Measurements from ENCODE around the gene SHPK.

DNA sequence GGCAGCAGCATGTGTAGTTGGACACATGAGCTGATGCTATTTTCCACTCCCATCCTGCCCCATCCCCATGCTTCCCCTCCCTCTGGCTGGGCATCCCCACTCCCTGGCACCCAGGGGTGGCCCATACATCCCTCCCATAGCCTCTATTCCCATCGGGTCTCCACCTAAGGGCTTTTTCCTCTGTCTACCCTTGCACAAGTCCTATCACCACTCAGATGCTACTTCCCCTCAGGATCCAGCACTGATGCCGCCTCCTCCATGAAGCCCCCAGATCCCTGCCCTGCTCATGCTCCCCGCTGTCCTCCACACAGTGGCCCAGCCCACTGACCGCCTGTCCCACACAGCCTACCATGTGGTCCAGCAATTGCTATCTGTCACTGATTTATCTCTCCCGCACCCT lies 42.7 kb downstream of the SHPK start:
- TF ChIP-seq ZNF530 (tag by site-specific recombination; IDR thresholded peaks at IDR 0.05; ENCODE audit: low read depth) (no peak), ZBTB8A (tag by site-specific recombination; IDR thresholded peaks at IDR 0.05) (no peak), BCL11B (tag by site-specific recombination; IDR thresholded peaks at IDR 0.05; ENCODE audit: low read depth) (no peak), YY1 (tag by site-specific recombination; IDR thresholded peaks at IDR 0.05) (no peak), ZBTB7A (tag by site-specific recombination; IDR thresholded peaks at IDR 0.05; ENCODE audit: low read depth) (no peak)
- TF ChIP-seq, protein P1, sequence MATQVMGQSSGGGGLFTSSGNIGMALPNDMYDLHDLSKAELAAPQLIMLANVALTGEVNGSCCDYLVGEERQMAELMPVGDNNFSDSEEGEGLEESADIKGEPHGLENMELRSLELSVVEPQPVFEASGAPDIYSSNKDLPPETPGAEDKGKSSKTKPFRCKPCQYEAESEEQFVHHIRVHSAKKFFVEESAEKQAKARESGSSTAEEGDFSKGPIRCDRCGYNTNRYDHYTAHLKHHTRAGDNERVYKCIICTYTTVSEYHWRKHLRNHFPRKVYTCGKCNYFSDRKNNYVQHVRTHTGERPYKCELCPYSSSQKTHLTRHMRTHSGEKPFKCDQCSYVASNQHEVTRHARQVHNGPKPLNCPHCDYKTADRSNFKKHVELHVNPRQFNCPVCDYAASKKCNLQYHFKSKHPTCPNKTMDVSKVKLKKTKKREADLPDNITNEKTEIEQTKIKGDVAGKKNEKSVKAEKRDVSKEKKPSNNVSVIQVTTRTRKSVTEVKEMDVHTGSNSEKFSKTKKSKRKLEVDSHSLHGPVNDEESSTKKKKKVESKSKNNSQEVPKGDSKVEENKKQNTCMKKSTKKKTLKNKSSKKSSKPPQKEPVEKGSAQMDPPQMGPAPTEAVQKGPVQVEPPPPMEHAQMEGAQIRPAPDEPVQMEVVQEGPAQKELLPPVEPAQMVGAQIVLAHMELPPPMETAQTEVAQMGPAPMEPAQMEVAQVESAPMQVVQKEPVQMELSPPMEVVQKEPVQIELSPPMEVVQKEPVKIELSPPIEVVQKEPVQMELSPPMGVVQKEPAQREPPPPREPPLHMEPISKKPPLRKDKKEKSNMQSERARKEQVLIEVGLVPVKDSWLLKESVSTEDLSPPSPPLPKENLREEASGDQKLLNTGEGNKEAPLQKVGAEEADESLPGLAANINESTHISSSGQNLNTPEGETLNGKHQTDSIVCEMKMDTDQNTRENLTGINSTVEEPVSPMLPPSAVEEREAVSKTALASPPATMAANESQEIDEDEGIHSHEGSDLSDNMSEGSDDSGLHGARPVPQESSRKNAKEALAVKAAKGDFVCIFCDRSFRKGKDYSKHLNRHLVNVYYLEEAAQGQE (tag by site-specific recombination; IDR thresholded peaks at IDR 0.05) = no peak

All from HEK293 (cell line).